Hepatic stellate cell (primary cell): Measurements from ENCODE around the gene PRRT4.

ENCODE experiments used
- DNase-seq: peaks from one replicate; pipeline ENCODE4 v3.0.0; 2011; ENCODE audit warnings: low spot score

Gene PRRT4

DNA sequence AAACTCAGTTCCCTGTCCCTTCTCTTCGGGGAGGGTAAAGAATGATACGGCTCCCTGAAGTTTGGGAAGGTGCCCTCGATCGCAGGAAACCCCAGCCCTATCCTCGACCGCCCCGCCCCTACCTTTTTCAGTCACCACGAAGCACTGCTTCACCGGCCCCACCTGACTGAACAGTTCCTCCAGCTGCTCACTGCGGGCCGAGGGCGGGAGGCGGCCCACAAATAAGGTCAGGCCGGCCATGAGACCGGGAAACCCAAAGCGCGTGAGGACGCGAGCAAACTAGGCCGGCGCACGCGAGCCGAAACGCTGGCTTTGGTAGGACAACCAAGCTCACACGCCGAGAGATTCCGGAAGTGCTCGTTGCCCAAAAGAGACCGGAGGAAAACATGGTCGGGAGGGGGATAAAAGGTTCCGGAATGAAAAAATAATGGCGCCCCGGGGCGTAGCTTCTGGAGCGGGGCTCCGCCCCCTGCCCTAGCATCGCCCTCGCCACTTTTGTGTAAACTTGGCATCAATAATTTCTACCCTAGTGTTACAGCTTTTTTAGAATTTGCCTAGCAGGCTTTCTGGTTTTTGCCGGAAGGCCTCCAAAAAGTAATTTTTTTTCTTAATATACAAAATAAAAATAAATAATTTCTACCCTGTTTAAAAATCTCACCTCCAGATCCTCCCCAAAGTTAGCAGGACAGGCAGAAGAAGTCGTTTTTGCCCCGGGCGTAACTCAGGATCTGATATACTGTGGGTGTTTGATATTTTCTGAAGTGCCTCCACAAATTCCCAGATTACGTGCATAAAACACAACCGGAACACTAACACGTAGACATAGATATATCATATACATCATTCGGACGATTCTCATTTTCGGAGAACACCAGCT lies 17.7 kb downstream of the PRRT4 start, which contains the start of gene RBM28:
RBM28 (minus strand) TSS at position 355 of the 877 bp plus-strand sequence; CDS start at position 240, 115 bp downstream.
- DNase-seq, result peak; percentile 91

DNA sequence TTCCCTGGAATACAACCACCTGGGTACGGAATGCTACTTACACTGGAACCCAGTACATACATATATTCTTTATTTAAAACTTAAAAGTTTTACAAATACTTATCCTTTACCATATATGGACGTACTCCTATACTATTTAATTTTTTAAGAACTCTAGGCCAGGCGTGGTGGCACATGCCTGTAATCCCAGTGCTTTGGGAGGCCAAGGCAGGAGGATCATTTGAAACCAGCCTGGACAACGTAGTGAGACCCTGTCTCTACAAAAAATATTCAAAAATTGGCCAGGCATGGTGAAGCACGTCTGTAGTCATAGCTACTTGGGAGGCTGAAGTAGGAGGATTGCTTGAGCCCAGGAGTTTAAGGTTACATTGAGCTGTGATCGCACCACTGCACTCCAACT lies 19.8 kb downstream of the PRRT4 start:
- no peak for DNase-seq

DNA sequence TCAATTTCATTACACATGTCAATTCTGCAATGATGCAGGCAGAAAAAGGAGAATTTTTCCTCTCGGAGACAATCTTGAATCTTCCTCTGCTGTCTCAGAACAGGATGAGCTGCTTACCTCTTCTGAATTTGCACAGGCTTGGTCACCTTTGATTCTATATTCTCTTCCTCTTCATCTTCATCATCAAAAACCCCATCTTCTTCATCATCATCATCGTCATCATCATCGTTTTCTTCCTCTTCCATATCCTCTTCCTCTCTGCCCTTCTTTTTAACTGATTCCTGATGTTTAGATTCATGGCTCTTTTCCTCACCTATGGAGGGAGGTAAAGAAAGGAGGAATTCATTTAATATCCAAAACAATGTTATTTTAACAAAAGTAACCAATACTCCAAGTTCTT lies 25.8 kb downstream of the PRRT4 start:
- DNase-seq, result no peak

DNA sequence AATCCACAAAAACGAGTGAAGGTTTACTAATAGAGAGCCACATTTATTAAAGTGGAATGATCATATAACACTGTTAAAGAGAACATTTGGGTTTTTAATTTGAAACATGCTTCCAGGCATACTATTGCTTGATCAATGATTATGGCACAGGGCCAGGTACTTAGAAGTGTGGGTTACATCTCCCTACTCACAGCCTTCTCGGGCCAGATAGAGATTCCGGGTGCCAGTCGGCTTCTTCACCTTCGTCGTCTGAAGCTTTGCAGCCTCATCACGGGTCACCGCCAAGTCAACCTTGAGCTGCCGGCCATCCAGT lies 37.2 kb downstream of the PRRT4 start:
- no peak for DNase-seq

DNA sequence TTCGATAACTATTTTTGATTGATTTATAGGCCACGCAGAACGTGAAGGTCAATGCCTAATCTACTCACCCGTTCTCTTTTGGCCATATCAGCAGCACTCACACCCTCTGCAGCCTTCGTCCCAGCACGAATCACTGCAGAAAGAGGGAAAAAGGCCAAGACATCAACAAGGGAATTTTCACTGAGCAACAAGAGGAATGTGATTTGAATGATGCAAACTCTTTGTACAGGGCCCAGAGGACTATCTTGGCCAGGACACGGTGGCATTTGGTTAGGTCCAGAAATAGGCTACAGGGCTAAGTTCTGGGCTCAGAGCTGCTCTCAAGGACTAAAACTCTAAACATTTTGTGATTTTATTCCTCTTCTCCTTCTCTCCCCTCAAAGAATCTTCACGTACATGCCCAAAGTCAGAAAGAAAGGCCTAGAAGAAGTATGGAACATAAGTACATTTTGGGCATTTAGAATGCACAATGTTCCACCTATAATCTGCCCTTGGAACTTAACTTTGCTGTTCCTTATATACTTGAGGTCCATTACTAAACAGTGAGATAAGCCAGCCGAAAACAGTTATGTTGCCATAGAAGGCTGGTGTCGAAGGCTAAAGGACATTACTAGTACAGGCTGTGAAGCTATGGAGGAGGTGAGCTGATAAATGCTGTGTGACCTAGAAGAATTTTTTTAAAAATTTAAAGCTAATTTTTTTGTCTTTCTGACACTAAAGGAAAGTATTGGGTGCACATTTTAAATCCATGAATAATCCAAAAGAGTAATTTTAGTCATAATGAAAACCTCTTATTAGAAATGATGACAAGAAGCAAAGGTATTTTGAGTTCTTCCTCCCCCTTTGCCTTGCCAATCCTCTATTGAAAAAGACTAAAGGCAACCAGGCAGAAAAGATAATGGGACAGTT lies 37.8 kb downstream of the PRRT4 start:
- no peak for DNase-seq

DNA sequence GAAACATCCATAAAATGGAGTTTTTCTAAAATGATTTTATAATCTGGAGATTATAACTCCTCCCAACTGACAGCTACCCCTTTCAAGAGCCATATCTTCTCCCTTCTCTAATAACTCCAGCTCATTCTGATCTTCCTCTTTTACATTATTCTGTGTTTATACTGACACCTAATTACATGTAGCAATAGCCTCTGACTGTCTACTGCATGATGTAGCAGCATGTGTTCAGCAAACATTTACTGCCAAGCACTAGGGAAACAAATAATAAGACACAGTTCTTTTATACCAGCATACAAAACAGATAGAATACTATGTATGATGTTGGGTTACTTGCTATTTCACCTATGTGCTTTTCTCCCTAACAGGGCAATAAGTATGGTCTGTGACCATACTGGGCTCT lies 38.5 kb downstream of the PRRT4 start:
- no peak for DNase-seq

DNA sequence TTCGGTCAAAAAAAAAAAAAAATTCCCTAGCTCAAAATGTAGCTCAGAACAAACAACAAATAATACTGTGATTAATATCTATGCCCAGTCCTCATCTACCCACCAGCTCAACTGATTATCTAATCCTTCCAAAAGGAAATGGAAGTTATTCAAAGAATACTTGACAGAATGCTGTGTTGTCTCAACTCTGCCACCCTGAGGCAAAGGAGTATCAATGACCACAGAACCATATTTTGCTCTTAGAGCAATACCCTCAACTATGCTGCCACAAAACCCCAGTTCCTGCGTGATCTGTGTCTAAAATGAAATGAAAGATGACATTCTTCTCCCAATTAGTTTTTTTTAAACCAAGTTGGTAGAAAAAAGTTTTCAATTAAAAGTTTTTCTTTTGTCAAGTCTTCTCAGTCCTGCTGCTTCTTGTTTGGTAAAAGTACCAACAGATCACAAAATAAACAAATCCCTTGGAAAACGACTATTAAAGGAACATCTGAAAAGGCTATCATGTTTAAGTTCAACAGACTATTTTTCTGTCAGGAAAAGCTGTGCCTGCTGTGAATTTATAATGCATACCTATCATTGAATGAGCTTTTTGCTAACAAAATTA lies 39.3 kb downstream of the PRRT4 start:
- peak; percentile 47 for DNase-seq

DNA sequence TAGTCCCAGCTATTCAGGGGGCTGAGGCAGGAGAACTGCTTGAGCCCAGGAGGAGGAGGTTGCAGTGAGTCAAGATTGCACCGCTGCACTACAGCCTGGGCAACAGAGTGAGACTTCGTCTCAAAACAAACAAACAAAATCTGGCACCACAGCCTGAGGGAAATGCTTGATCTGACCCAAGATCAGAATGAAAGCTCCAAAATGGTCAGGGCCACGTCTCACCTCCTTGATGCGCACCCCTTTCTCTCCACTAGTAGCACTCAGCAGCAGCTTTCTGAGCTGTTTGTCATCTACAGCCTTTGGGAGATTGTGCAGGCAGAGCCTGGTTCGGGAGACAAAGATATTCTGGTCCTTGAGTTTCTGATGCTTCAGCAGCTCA lies 40.5 kb downstream of the PRRT4 start:
- DNase-seq, result no peak

DNA sequence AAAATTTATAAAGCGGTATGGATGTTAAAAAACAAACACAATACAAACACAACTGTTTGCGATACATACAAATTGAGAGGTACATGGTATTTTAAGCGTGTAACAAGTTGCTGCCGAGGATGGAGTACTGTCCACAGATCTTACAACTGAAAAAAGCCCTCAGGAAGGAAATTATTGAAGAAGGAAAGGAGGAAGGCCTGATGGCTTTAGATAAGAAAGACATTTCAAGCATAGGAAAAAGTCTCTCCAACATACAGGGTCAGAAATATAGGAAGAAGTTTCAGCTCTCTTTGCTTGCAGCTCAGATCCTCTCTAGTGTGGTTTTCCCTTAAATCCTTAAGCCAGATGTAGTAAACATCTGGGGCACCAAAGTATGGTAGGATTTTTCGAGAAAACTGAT lies 42.8 kb downstream of the PRRT4 start:
- no peak for DNase-seq

DNA sequence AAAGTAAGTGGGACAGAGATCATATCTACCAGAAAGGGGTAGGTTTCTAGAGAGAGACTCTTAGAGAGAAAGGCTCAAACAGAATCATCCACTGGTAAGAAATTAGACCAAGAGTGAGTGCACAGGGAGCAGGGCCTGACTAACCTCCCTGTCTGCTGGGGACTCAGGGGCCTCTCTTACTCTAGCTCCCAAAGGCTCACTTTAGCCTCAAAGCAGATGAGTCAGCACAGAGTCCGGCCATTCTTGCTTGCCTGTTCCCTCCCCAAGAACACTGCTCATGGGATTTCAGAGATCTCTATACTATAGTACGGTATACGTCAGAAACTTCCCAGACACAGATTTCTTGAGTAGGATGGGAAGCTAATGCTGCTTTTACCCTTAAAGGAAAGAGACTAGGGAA lies 50.5 kb downstream of the PRRT4 start:
- DNase-seq, result no peak

DNA sequence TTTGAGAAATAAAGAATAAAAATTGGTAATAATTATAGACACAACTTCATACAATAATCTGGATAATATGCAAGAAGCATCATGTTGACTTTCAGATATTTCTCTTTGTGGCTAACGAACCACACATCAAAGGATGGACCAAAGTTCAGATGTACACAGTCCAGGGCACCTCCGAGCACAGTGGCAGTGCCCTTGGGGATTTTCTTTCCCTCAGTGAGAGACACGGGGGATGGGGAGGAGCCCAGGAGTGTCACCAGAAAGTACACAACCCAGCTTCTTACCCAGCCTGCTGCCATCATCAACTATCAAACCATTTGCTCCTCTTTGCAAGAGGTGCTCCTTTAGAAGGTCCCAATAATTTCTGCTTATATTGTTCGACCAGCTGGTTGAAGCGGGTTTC lies 51.0 kb downstream of the PRRT4 start:
- no peak for DNase-seq

DNA sequence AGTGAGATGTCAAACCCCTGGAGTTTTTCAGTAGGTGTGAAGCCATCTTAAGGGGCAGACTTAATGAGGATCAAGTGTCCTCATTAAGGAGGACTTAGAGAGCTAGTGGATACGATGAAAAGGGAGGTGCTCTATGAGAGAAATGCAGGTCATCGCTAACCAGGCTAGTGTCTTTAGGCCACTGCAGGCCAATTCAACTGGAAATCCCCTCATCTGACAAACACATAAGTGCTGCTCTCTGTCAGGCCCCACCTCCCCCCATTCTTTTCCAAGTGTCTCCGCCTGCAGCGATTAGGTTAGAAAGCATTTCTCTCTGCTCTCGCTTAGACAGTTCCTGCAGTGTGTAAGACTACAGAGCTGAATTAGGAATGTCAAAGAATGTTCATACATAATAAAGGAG lies 51.5 kb downstream of the PRRT4 start:
- DNase-seq, result no peak

DNA sequence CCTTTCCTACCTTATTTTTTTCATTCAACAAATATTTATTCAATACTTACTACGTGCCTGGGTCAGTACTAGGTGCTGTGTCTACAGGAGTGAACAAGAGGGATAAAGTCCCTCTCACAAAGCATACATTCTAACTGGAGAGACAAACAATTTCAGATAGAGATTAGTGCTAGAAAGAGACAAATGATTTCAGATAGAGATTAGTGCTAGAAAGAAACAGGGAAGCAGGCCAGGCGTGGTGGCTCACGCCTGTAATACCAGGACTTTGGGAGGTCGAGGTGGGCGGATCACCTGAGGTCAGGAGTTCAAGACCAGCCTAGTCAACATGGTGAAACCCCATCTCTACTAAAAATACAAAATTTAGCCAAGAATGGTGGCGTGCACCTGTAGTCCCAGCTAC lies 52.4 kb downstream of the PRRT4 start:
- no peak for DNase-seq

DNA sequence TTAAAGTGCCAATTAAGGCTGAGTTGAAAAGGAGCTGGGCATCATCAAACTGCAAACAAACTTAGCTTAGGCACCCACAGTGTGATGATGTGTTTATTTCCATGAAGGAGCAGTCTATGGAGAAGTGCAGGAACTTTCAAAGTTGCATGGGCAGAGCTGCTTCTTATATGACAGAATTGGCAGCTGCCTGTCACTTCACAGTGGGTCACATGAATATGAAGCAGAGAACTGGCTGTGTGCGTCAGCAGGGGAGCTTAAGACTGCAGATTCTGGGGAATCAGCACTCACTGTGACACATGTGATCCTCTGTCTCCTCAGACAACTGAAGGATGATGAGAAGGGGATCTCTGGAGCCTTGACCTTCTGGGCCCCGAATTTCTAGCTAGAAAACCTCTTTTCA lies 54.4 kb downstream of the PRRT4 start:
- DNase-seq, result no peak

DNA sequence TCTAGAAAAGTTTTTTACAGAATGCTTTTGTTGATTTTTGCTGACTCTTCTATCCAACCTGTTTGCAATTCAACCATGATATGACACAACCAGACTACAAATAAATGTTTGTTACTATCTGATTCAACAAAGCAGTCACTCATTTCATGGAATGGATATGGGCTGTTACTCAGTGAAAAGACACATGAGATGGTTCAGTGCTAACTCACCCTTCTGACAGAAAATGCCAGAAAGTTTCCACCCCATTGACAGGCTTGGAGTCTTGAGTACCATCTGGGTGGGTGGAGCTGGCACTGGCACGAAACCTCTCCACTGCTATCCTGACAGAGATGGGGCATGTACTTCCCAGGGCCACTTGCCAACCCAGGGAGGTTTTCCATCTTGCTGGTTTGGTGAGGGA lies 57.3 kb downstream of the PRRT4 start:
- no peak for DNase-seq

DNA sequence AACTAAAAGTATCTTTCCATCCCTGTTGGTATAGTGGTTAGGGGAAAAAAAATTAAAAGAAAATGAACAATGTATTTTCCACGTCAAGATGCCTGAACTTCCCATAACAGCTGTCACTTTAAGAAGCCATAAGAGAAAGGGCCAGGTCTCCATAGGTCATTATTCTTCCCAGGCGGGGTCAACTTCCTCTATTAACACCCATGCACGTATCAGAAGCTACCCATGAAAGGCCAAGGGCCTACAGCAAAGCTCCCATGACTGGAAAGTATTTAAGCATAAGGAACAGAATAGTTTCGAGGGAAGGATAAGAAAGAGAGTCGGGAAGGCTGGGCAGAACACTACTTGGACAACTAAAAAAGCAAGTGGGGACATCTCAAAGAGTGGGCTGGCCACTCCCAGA lies 57.8 kb downstream of the PRRT4 start:
- no peak for DNase-seq

DNA sequence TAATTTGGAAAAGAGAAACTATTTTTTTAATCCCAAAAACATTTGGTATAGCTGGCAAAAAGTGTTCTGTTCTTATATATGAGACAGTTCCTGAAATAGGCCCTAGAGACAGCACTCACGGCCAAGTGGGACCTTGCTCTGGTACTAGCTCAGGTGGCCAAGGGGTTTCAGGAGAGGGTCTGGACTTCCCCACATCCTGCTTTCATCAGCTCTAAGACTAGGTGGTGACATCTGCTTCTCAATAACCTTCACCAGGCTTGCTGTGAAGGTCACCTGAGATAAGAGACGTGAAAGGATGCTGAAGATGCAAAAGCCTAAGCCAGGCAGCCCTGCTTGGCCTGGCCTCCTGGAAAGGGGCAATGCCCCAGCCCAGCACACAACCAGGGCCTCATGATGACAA lies 58.4 kb downstream of the PRRT4 start:
- no peak for DNase-seq

DNA sequence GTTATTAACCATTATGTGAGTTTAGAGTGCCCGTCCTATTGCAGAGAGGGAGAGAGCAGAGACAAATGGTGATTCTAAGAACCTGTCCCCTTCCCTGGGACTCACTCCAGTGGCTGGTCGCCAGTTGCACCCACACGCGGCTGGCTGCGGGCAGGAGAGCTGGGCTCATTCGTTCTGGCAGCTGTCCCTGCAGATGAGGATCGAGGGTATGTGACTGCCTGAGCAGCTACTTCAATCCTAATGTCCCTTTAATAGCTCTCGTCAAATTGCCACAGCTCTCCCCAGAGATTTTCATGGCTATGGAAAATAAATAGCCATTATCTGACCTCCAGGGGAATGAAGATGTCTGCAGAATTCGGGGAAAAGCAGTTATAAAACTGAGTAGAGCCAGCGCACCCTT lies 59.4 kb downstream of the PRRT4 start:
- no peak for DNase-seq
